DMS153 (cell line): ENCODE data around the gene SENP1.
A peak's percentile ranks its signal among the peaks of the same experiment; 100 is the strongest.

Experiments used
- DNase-seq: peaks from one replicate; lab custom pipeline; 2025; lab: John Stamatoyannopoulos, UW

SENP1 gene

DNA sequence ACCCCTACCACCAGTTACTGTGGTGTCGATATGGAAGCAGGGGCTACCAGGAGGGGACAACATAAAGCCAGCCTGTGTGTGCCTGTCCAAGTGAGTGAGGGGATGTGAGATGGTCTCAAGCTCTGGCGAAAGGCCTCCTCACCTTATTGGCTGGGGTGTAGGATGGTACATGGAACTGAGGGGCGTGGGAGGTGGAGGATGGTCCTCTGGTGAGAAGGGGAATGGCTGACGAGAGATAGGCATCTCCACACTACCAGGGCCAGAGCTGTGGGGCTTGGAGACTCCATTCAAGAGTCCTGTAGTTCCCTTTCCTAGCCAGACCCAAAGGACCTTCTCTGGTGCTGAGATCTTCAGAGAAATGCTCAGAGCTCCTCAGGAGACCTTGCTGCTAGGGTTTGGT is 69.1 kb downstream of the SENP1 start:
- no peak for DNase-seq

DNA sequence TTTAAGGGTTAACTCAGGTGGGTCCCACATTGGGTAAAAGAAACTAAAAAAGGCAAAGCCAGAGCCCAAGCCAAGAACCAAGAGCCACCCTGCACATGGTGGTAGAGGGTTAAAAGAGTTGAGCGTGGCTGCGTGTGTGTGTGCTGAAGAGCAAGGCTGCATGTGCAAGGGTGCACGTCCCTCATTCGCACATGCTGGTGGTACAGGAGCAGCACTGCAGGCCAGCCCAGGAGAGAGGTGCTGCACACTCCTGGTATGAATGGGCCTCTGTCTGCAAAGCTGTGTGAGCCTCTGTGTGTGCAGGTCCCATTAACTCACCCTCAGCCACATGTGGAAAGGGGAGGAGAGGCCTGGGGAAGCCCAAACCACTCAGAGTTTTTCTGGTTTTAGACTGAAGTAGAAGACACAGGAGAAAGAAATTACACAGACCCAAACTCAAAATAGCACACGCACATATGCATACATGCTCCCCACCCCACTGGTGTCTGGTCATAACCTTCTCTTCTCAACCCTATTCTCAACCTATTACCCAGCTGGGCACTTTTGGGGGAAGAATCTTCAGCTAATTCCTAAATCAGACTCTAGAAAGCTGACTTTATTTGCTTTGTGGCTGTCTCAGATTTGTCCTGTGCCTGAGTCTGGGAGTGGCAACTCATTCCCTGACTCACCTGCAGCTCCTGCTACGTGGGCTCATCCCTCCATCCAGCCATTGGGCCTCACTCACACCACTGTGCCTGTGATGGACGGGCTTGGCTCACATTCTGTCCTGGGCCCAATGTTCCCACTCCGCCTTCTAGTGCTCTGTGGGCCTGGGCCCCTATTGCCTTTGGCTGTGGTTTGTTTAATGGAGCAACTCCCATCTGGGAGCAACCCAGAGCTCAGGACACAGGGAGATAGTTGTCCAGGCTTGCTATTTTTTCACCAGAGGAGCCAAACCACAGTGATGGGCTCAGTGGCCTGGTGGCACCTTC is 70.8 kb downstream of the SENP1 start:
- DNase-seq, result no peak

DNA sequence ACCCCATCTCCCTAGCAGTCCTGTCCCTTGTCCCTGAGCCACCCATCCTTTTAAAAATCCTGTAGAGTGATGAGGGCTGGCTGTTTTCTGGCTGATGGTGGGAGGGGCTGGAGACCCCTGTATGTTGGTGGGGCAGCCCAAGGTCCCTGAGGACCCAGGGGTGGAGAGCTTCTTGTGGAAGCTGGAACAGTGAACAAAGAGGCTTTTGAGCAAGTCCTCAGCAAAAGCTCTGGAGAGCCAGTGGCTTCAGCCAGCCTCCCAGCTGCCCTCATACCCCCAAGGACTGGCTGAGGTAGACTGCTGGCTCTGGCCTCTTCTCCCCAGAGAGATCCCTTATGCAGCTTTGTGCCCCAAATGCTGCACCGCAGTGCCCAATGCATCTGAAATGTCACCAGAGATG is 72.4 kb downstream of the SENP1 start:
- DNase-seq, result no peak

DNA sequence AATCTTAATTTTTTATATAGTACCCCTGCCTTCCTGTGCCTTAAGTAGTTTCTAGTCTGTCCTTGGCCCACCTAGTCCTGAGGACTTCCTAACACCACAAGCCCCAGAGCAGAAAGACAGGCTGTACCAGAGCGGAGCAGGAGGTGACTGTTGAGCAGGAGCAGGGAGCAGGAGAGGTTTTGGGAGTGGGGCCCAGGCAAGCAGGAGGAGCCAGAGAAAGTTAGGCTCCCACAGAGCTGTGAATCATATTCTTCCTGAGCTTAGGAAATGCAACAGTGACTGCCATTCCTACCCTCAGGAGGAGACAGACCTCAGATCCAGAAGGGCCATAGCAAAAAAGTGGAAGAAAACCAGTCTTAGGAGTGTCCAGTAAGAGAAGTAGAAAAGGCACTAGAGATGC is 73.3 kb downstream of the SENP1 start:
- no peak for DNase-seq

DNA sequence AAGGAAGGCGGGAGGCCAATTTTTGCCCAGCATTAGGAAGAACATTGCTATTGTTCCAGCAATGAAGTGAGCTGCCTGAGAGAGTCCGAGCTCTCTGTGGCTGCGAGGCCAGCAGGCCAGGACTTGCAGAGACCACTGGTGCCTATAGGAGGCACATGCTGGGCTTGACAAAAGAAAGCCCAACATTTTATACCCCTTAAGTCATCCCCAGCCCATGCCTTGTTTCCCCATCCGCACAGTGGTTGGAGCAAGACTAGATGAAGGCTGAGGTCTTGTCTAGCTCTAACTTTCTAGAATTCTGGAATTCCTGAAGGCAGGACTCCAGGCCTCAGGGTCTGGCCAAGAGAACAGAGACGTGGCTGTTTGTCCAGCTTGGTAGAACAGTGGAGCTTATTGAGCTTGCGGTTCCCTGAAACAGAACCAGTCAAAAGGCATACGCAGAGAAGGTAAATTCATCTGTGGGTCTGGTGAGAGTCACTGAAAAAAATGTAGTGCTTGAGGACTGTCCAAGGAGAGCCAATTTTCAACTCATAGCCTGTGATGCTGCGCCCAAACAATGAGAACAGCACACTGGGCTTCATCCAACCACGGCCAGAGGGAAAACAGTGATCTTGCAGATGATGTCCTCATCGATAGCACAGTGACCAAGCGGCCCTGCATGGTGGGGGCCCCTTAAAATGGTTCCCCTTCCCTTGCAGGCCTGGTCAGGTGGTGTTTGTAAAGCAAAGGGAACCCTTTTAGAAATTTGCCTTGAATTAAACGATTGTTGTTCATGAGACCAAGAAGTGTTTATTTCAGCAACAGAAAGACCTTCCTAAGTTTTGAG is 74.5 kb downstream of the SENP1 start:
- no peak for DNase-seq

DNA sequence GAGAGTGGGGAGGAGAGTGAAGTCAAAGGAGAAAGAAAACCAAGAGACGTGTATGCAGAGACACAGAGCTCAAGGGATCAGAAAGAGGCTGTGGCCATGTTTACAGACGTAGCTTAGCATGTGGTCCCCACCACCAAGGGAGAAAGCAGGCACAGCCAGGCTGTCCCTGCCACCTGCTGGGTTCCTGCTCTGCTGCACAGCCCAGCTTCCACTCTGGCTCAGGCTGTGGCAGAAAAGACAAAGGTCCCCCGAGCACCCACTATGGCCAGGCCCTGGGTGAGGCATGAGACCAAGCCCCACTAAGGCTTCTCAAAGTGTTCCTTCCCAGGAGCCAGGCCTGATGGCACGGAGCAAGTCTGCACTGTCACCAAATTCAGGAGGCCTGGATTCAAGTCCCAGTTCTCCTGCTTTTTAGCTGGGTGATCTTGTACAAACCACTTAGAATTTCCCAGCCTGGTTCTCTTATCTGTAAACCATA is 75.7 kb downstream of the SENP1 start:
- DNase-seq, result peak; percentile 16

DNA sequence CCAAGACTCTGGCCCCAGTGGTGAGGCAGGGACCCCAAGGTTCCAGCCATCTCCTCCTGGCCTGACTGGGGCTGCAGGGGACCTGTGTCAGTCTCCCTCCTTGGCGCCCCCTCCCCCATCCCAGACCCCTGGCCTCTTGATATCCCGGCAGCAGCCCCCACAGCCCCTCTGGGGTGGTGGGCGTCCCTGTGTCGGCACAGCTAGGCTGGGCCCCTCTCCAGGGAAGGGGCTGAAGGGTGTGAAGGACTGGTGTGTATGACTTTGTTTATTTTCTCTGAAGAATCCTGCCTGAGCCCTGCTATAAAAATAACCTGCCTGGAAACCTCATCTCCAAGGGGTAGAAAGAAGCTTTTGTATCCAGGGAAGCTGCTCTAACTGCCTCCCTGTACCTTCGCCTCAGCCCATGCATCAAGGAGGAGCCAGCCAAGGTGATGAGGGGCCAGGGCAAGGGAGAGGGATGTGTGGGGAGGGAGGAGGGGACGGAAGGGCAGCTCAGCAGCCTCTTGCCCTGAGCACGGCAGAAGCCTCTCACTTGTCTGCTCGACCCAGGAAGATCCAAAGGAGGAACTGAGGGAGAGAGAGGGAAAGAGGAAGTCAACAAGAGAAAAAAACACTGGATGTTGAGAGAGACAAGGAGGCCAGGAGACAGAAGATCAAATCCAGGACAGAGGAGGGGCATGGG is 76.2 kb downstream of the SENP1 start:
- no peak for DNase-seq

DNA sequence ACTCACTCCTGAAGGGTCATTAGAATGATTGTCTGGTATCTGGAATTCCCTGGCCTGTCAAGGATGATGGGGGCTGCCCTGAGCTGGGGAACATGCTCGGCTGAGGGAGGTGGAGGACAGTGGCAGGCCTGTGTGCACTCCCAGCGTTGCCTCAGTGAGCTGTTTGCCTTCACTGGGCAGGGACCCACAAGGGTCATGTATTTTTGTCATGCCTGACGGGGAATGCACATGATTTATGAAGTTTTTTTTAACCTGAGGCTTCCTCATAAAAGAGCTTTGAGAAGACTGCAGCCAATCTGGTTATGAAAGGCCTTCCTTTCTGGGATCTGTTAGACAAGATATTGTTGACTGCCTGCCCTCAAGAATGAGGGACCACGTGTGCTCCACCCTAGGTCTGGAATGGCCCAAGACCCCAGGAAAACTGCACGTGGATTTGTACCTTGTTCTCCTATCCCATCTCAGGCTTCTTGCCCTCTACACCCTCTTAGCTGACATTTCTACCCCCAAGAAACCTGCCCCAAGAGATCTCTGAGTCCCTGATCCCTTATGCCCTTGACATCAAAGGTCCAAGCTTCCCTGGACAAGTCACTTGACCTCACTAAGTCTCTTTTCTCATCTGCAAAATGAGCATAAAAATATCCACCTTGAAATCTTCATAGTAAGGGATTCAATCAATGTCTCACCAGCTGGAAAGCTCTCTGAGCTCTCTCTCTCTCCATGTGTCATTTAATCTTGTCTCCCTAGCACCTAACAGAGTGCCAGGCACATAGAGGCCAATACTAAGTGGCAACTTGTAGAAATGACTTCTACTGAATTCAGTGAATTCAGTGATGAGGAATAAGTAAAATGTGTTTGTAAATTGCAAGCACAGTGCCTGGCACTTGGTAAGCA is 77.1 kb downstream of the SENP1 start:
- DNase-seq, result no peak

DNA sequence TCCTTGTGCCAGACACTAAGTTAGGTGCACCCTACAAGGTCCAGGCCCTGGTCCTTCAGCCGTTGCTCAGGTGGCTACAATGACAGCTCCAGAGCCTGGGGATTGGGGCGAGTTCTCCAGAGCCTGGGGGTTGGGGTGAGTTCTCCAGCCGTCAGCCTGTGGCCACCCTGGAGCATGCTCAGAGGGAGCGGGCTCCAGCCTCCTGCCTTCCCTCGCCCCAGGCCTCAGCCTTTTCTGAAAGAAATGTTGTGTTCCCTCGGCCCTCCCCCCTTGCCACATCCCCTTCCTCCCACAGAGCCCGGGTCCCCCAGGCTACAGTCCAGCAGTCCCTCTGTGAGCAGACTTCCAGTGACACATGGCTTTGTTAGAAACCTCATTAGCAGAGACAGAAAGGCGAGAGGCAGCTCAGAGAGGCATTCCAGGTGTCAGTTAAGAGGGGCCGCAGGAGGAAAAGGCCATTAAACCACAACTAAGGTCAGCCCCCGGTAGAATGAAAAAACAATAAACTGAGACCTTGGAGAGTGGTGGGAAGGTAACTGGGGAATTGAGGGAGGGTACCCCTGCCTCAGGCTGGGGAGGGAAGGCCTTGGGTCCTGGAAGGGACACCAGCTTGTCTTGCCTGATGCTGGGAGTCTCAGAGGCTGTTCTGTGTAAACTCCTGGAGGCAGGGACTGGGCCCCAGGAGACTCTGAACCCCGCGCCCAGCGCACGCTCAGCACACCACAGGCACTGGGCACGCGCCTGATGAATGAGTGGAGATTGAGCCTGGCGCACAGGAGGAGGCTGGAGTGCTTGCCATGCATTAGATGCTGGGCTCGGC is 78.5 kb downstream of the SENP1 start:
- DNase-seq, result no peak

DNA sequence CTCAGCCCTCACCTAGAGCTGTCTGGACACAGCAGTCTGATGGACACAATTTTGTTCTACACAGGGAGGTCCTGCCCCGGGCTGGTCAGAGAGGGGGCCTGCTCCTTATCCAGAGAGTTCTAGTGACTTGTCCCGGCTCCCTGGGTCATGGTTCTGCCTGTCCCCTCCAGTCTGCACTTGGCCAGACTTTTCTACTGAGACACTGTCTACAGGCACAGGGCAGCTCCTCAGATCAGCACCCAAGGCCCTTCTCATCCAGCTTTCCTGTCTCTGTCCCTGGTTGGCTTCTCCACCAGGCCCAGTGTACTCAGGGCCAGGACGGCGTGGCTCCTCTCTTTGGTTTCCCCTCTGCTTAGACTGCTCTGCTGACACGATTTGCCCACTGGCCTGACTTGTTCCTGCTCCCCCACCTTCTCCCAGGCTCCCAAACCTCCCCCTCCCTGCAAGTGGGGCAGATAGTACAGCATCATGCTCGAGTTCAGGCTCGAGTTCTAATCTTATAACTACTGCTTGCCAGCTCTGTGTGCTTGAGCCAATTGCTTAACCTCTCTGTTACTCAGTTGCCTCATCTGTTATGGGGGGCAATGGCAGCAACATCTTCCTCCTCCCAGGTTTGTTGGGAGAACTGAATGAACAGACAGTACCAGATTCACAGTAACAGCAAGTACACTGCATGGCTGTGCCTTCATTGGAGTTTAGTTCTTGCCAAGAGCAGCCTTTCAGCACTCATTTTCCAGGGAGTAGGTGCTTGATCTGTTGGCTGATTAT is 79.6 kb downstream of the SENP1 start:
- DNase-seq, result no peak

DNA sequence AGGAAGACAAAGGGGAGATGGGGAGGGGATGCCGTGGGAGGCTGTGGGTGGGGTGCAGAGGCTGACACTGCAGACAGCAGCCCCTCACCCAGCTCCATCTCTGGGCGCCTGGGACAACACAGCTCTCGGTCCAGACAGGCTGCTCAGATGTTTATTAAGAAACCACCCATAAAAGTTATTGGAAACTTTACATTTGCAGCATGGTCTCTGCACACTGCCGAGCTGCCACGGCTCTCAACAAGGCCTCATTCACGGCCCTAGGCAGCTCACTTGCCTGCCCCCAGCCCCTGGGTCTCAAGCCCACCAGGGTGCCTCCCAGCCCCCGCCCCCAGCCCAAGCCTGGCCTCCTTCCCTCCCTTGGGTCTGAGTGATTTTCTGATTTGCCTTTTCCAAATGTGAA is 80.6 kb downstream of the SENP1 start:
- no peak for DNase-seq

DNA sequence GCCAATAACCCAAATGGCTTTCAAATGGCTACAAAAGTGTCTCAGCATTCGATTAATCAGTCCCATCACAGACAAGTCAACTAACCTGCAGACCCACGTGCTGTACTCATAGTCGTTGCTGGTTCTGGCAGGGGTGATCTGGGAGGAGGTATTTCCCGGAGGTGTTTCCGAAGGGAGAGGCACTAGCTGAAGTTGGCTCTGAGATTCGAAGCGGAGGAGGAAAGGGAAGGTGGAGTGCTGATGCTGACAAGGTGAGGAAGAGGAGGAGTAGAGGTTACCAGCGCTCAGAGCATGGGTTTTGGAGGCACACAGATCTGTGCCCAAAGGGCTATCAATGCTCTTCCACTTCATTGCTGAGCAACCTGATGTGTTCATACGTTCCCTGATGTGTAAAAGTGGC is 81.1 kb downstream of the SENP1 start:
- no peak for DNase-seq

DNA sequence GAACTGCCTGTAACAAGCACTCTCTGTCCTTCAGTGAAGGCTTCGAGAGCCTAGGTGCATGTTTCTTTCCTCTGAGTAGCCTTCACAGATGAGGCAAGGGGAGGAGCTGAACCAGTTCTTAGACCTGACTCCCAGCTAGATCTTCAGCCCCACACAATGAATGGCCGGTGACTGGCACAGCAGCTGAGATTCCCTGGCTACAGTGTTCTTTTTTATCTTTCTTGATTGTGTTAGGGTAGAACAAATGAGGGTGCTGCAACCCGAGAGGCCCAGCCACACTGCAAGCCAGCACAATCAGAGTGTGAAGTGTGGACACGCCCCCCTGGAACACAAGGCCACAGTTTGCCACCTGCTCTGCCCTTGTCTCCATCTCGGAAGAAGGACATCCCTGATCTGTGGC is 82.5 kb downstream of the SENP1 start:
- DNase-seq, result peak; percentile 36

DNA sequence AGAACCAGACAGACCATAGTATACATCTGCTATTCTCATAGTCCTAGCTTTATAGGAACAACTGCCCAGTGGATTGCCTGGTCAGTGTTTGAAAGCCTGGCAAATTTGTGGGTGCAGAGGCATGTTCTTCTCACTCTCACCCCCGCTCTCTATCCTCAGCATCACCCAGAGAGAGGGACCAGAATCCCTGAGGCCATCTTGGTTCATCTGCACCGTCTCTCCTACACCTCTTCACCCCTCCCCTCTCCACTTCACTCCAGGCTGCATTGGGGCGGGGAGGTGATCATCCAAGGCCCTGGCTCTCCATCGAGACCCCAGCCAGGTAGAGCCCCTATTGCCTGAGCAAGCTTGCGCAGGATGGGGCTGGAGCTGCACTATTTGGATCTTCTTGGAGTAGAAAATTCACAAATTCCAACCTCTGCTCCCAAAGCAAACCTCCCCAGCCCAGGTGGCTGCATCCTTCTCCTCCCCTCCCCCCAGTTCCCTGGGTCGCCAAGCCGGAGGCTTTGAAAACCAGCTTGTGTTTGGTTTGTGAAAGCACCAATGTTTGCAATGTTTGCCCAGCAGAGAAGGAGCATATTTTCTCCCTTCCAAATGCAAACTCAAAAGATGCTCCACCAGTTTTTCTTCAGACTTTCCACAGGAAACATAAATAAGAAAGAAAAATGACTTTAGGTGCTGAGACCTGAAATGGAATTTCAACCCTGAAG is 83.0 kb downstream of the SENP1 start:
- no peak for DNase-seq

DNA sequence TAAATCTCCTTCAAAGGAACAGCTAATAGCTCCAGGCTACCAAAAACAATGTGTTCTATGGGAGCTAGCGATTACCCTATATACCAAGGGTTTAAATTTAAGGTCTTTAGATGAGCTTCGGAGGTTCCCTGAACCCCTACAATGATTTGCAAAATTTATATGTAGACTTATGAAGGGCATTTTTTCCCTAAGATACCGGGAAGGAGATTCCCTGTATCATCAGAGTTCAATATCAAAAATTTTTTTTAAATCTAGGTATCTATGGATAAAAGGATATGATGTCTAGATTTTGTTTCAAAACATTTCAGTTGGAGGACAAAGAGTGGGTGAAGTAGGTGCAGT is 83.7 kb downstream of the SENP1 start:
- no peak for DNase-seq

DNA sequence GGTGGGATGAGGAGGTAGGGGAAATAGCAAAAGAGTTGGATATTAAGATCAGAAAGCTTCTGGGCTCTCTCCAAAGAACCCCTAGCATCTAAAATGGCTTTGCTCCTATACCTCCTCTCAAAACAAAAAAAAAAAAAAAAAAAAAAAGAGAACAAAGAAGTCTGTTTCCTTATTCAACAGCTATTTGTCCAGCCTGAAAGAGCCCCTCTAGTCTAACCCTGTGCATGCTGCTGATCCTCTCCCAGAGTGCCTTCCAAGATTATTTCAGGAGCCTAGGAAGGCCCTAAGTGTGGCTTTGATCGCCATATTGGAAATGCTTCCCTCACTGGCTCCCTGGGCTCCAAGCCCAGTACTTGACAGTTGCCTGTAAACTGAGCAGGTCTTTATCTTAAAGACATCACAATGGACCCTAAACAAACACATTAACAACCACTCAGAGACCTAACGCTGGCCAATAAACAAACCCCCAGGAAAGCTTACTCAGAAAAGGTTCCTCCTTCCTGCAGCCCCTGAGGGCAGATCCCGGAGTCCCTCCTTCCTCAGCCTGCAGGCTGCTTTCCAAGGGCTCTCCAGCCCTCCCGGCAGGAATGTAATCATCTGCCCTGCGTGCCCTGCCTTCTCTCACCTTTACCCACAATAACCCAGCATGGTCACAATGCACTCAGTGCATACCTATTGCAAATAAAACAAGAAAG is 84.2 kb downstream of the SENP1 start:
- peak; percentile 67 for DNase-seq

DNA sequence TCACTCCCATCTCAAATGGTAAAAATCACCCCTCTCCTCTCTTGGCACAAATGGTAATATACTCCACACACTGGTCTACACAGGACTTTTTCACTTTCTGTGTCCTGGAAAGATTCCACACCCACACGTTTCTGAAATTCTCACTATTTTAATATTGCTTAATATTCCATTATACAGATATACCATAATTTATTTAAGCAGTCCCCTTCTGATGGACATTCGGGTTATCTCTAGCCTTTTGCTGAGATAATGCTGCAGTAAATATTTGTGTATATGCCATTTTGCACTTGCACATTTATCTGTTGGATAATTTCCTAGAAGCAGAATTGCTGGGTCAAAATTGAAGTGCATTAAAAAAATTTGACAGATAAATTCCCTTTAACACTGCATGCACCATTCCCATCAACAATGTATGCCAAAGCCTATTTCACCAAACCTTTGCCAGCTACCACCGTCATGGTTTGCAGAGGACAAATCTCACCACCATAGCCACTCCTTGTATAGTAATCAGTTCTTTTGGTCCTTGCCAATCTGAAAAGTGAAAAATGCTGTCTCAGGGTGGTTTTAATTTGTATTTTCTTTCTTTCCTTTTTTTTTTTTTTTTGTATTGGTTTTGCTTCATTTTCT is 86.1 kb downstream of the SENP1 start:
- DNase-seq, result no peak

DNA sequence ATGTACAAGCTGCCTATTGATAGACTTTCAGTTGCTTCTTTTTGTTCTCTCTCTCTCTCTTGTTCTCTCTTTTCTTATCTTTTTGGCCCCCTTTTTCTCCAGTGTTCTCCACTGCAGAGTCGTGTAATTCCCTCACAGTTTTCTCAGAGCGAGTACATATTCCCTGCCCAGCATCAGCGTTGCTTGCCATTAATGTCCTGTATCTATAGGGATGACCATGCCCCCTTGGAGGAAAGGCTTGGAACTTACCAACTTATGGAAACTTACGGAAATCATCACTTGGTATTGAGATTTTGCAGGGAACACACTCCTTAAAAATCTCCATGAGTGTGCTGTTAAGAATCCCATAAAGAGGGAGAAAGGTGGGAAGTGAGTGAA is 87.3 kb downstream of the SENP1 start:
- no peak for DNase-seq
